B cell (primary cell): ENCODE data around the gene OLAH. TPM values are rescaled to one million over a fixed set of nuclear protein-coding genes. Genes with fewer than 3 reads are reported as not detected.

Experiments
- ATAC-seq: fragments of 200-7000 bp; cut with Tn5 transposase; one replicate; pipeline ENCODE4 v1.10.0; 2021; ENCODE audit warnings: low read depth, mild to moderate bottlenecking, moderate number of reproducible peaks, moderate library complexity
- CTCF ChIA-PET: fragments of 350-600 bp; sonication (Branson Sonifier 250); formaldehyde crosslinking; loops from one replicate; lab custom pipeline; 2021; ENCODE audit warnings: antibody characterized with exemption, inconsistent platforms; lab: Charles Lee
- POLR2A ChIA-PET: fragments of 350-600 bp; sonication (Branson Sonifier 250); formaldehyde crosslinking; loops from one replicate; lab custom pipeline; 2021; ENCODE audit warnings: antibody characterized with exemption; lab: Charles Lee
- DNase-seq: peaks from one replicate; pipeline ENCODE4 v3.0.0; 2013
- H2AFZ ChIP-seq: 2 replicates; pipeline ENCODE4 v1.6.1; 2012; ENCODE audit warnings: mild to moderate bottlenecking, low read depth, low read length; ENCODE audit not compliant: insufficient read depth, poor library complexity, severe bottlenecking
- H3K27ac ChIP-seq, 2 donors: 1 replicate in 1 of 2; 2 replicates in 1 of 2; pipeline ENCODE4 v1.5.1; 2012 to 2013; ENCODE audit warnings: low read length in 2 of 2, mild to moderate bottlenecking in 2 of 2, moderate library complexity in 1 of 2
- H3K27me3 ChIP-seq, 4 experiments: fragments of 200-600 bp in 1 of 4; sonication (generic) in 1 of 4; replicated peaks in 1 of 4; 1 replicate in 2 of 4; 2 replicates in 2 of 4; pipeline versions ENCODE4 v1.6.1 to v1.7.0; 2013 to 2016; ENCODE audit warnings: low read length in 3 of 4, mild to moderate bottlenecking in 2 of 4, mixed read lengths in 1 of 4, moderate library complexity in 1 of 4; ENCODE audit not compliant: insufficient read depth in 4 of 4, control insufficient read depth in 3 of 4; ENCODE audit errors: control extremely low read depth in 1 of 4
- H3K36me3 ChIP-seq, 2 experiments: replicated peaks in 1 of 2; 1 replicate in 1 of 2; 2 replicates in 1 of 2; pipeline versions ENCODE4 v1.6.1 to v1.7.1; 2013; ENCODE audit warnings: low read length in 1 of 2; ENCODE audit not compliant: insufficient read depth in 2 of 2, control insufficient read depth in 1 of 2; ENCODE audit errors: control extremely low read depth in 1 of 2, extremely low read depth in 1 of 2
- H3K4me1 ChIP-seq, 2 donors: fragments of 200-600 bp in 1 of 2; sonication (generic) in 1 of 2; 1 replicate in 1 of 2; 2 replicates in 1 of 2; pipeline versions ENCODE4 v1.5.1 to v1.6.1; 2013 to 2017; ENCODE audit warnings: low read length in 2 of 2; ENCODE audit not compliant: control insufficient read depth in 2 of 2, insufficient read depth in 2 of 2
- H3K4me2 ChIP-seq: replicated peaks from 2 replicates; pipeline ENCODE3; 2012; ENCODE audit warnings: mild to moderate bottlenecking, low read depth, low read length; ENCODE audit not compliant: poor library complexity, severe bottlenecking
- H3K4me3 ChIP-seq, 5 experiments: fragments of 200-600 bp in 1 of 5; sonication (generic) in 1 of 5; 1 replicate in 3 of 5; 2 replicates in 2 of 5; pipeline versions ENCODE4 v1.5.1 to v1.7.0; 2011 to 2016; ENCODE audit warnings: low read length in 4 of 5, mild to moderate bottlenecking in 4 of 5, low read depth in 2 of 5, control low read depth in 1 of 5, moderate library complexity in 1 of 5; ENCODE audit not compliant: insufficient read depth in 1 of 5; ENCODE audit errors: control extremely low read depth in 1 of 5, extremely low read depth in 1 of 5
- H3K79me2 ChIP-seq: fragments of 200-600 bp; sonication (generic); one replicate; pipeline ENCODE4 v1.6.0; 2016; ENCODE audit warnings: low read length; ENCODE audit not compliant: control insufficient read depth, insufficient read depth
- H3K9ac ChIP-seq: fragments of 200-600 bp; sonication (generic); 2 replicates; pipeline ENCODE4 v1.6.1; 2017; ENCODE audit warnings: mild to moderate bottlenecking, low read length, moderate library complexity
- H3K9me3 ChIP-seq, 3 donors: one replicate each; pipeline versions ENCODE4 v1.6.1 to v1.7.1; 2013; ENCODE audit warnings: low read length in 2 of 3; ENCODE audit not compliant: control insufficient read depth in 2 of 3, insufficient read depth in 1 of 3; ENCODE audit errors: control extremely low read depth in 1 of 3
- H4K20me1 ChIP-seq: 2 replicates; pipeline ENCODE4 v1.6.0; 2012; ENCODE audit warnings: mild to moderate bottlenecking, low read length; ENCODE audit not compliant: insufficient read depth, control insufficient read depth, poor library complexity, severe bottlenecking
- H3K27ac Mint-ChIP-seq: one replicate; pipeline ENCODE4 v1.8.0; 2021; ENCODE audit warnings: mixed read lengths
- H3K27me3 Mint-ChIP-seq: one replicate; pipeline ENCODE4 v1.8.0; 2021; ENCODE audit warnings: mixed read lengths
- H3K4me1 Mint-ChIP-seq: one replicate; pipeline ENCODE4 v1.8.0; 2021; ENCODE audit warnings: mixed read lengths
- H3K4me3 Mint-ChIP-seq: one replicate; pipeline ENCODE4 v1.8.0; 2021; ENCODE audit warnings: mixed read lengths
- H3K9me3 Mint-ChIP-seq: one replicate; pipeline ENCODE4 v1.8.0; 2022; ENCODE audit warnings: mixed read lengths; ENCODE audit not compliant: insufficient read depth
- EZH2 ChIP-seq: IDR thresholded peaks from 2 replicates; pipeline ENCODE4 v1.6.1; 2012; ENCODE audit warnings: borderline replicate concordance, low read depth, mild to moderate bottlenecking, moderate library complexity, low read length; ENCODE audit not compliant: insufficient read depth, poor library complexity, severe bottlenecking
- WGBS: methylation state at CpG from one replicate; pipeline ENCODE4 v1.1.5; 2013; ENCODE audit warnings: missing lambda C conversion rate; ENCODE audit not compliant: insufficient coverage; 5-methylcytosine and 5-hydroxymethylcytosine counted together
- intact Hi-C: fragments of 100-400 bp; cut with micrococcal nuclease; formaldehyde crosslinking; loops from one replicate; pipeline ENCODE4 v1.10.0; 2022
- polyA plus RNA-seq: library from polyadenylated mRNA; depleted of rRNA; stranded (reverse); fragments of >200 nt; gene quantifications from 2 replicates; pipeline ENCODE4 v1.2.3, GENCODE V29; 2012
- total RNA-seq, 2 donors: library from RNA; stranded (reverse); fragments of 120-200 nt in 1 of 2; gene quantifications; 1 replicate in 1 of 2; 2 replicates in 1 of 2; pipeline versions ENCODE4 v1.2.3 to v1.2.4, GENCODE V29; 2013 to 2022
- TF ChIP-seq, protein P1 (sequence below): fragments of 200-600 bp; IDR thresholded peaks from one replicate; pipeline ENCODE4 v1.8.0; 2022; ENCODE audit warnings: antibody characterized with exemption, mild to moderate bottlenecking

The OLAH gene
- total and polyA plus RNA-seq, 2 donors (not counting 1 experiment from before 2014, with no cell fraction given), result not detected

DNA sequence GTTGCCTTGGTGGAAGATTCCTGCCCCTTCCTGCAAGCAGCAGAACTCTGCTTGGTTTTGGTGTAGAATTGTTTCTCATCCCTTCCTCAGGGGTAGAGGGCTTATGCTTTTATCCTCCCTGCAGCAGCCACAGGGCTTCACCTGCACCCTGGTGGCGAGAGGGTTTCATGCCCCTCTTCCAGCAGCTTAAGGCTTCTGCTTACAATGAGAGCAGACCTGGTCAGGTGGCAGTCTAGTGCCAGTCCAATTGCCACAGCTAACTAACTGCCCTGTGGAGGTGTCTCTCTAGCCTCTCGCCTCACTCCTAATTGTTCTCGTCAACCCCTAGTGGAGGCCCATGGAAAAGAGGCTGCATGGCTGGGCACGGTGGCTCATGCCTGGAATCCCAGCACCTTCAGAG lies 25.5 kb downstream of the OLAH start:
- TF ChIP-seq, protein P1, sequence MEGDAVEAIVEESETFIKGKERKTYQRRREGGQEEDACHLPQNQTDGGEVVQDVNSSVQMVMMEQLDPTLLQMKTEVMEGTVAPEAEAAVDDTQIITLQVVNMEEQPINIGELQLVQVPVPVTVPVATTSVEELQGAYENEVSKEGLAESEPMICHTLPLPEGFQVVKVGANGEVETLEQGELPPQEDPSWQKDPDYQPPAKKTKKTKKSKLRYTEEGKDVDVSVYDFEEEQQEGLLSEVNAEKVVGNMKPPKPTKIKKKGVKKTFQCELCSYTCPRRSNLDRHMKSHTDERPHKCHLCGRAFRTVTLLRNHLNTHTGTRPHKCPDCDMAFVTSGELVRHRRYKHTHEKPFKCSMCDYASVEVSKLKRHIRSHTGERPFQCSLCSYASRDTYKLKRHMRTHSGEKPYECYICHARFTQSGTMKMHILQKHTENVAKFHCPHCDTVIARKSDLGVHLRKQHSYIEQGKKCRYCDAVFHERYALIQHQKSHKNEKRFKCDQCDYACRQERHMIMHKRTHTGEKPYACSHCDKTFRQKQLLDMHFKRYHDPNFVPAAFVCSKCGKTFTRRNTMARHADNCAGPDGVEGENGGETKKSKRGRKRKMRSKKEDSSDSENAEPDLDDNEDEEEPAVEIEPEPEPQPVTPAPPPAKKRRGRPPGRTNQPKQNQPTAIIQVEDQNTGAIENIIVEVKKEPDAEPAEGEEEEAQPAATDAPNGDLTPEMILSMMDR, result no peak
- no peak for TF ChIP-seq EZH2
- Mint-ChIP-seq H3K9me3 (no peaks in the 10 kb centered on the region), H3K27me3 (peaks cover 24% of the 10 kb centered on the region), H3K4me1 (no peaks in the 10 kb centered on the region), H3K4me3 (no peak overlapping the region), H3K27ac (no peak overlapping the region)
- H3K4me2 ChIP-seq, result no peak overlapping the region
- no peaks in the 10 kb centered on the region for H3K79me2 ChIP-seq
- no peaks in the 10 kb centered on the region for H4K20me1 ChIP-seq
- H3K9me3 ChIP-seq, result peaks cover 0 to 6% (median 3%) of the 10 kb centered on the region in 3 donors
- intact Hi-C loops, result no loop called here
- no peak overlapping the region for H3K27ac ChIP-seq
- WGBS, result 80% methylated on average over 3 of the region's 4 CpGs
- no peaks in the 10 kb centered on the region for H3K36me3 ChIP-seq
- DNase-seq, result no peak
- H3K4me3 ChIP-seq, result no peak overlapping the region
- no peak overlapping the region for H3K9ac ChIP-seq
- no peak overlapping the region for H2AFZ ChIP-seq
- ATAC-seq, result no peak
- CTCF ChIA-PET, result no interaction called here
- peaks cover 0 to 6% (median 2%) of the 10 kb centered on the region in 4 experiments for H3K27me3 ChIP-seq
- POLR2A ChIA-PET, result no interaction called here
- no peaks in the 10 kb centered on the region for H3K4me1 ChIP-seq

DNA sequence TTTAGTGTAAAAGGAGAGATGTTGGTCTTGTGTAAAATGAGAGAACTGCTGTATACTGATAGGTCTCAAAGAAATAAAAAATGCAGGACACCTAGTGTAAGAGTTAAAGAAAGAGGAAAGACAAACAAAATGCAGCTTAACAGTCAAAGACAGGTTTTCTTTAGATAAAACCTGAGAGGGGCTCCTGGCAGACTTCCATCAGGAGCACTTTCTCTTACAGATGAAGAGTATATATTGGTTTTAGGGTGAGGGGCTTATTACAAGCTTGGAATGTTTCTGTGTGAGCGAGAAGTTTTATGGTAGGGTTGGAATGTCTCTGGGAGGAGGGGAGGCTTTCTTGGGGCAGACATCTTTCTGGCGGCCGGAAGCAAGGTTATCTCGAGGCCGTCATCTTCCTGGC lies 28.6 kb downstream of the OLAH start:
- H3K27me3 Mint-ChIP-seq, result peaks cover 14% of the 10 kb centered on the region
- Histone ChIP-seq H3K4me2 (no peak overlapping the region), H3K4me3 (no peak overlapping the region), H3K9ac (no peak overlapping the region), H3K27me3 (no peaks in the 10 kb centered on the region), H3K79me2 (no peaks in the 10 kb centered on the region), H3K9me3 (peaks cover 0 to 3% (median 0%) of the 10 kb centered on the region in 3 donors), H3K27ac (no peak overlapping the region), H3K36me3 (no peaks in the 10 kb centered on the region), H4K20me1 (no peaks in the 10 kb centered on the region), H3K4me1 (no peaks in the 10 kb centered on the region), H2AFZ (no peak overlapping the region)
- 100% methylated on average over 5 of the region's 5 CpGs for WGBS
- H3K4me3 Mint-ChIP-seq, result no peak overlapping the region
- H3K27ac Mint-ChIP-seq, result no peak overlapping the region
- ATAC-seq, result no peak
- CTCF ChIA-PET, result no interaction called here
- POLR2A ChIA-PET, result no interaction called here
- H3K9me3 Mint-ChIP-seq, result no peaks in the 10 kb centered on the region
- no peaks in the 10 kb centered on the region for H3K4me1 Mint-ChIP-seq
- TF ChIP-seq EZH2, result no peak
- TF ChIP-seq, protein P1, result no peak
- no peak for DNase-seq
- intact Hi-C loops, result no loop called here
